NCI-H526 (cell line): ENCODE data around the gene PALLD.
"Not testable (repeated sequence)": the region's sequence is repeated elsewhere in the genome, so short reads cannot be mapped to it uniquely, and the experiment has no call there.

ENCODE experiments used
- DNase-seq, 2 experiments: peaks; one replicate each; lab custom pipeline; 2025; lab: John Stamatoyannopoulos, UW

PALLD gene

GRCh38 chr4:168796362-168797106 is 299.7 kb downstream of the PALLD start:
- peak in 1 of 2 experiments; percentile 25 for DNase-seq

- no peak for DNase-seq
These were observed 300.3 kb downstream of the PALLD start for GRCh38 chr4:168797194-168797593.

- DNase-seq: no peak
These were observed 301.0 kb downstream of the PALLD start for GRCh38 chr4:168797738-168798375.

- no peak for DNase-seq
These were observed 304.1 kb downstream of the PALLD start for GRCh38 chr4:168800926-168801325.

GRCh38 chr4:168802222-168802621 is 305.4 kb downstream of the PALLD start:
- no peak for DNase-seq

GRCh38 chr4:168803052-168803451 is 306.2 kb downstream of the PALLD start:
- not testable (repeated sequence) for DNase-seq

- no peak for DNase-seq
These were observed 306.9 kb downstream of the PALLD start for GRCh38 chr4:168803732-168804131.

- no peak for DNase-seq
These were observed 307.3 kb downstream of the PALLD start for GRCh38 chr4:168804146-168804545.

GRCh38 chr4:168805341-168805740 is 308.5 kb downstream of the PALLD start:
- no peak for DNase-seq

- DNase-seq: not testable (repeated sequence)
These were observed 309.4 kb downstream of the PALLD start for GRCh38 chr4:168806247-168806646.

- peak in 1 of 2 experiments; percentile 17 for DNase-seq
These were observed 314.4 kb downstream of the PALLD start for GRCh38 chr4:168811207-168811606.

GRCh38 chr4:168811786-168812651 is 315.2 kb downstream of the PALLD start:
- peak in 1 of 2 experiments; percentile 10 for DNase-seq

GRCh38 chr4:168812806-168813205 is 316.0 kb downstream of the PALLD start:
- DNase-seq: no peak

GRCh38 chr4:168813890-168814289 is 317.0 kb downstream of the PALLD start:
- no peak for DNase-seq

GRCh38 chr4:168815379-168816345 is 318.8 kb downstream of the PALLD start:
- peak in 1 of 2 experiments; percentile 15 for DNase-seq

GRCh38 chr4:168817370-168817769 is 320.5 kb downstream of the PALLD start:
- no peak for DNase-seq

- no peak for DNase-seq
These were observed 325.6 kb downstream of the PALLD start for GRCh38 chr4:168822481-168822880.

GRCh38 chr4:168825975-168826374 is 329.1 kb downstream of the PALLD start:
- DNase-seq: no peak

- no peak for DNase-seq
These were observed 329.8 kb downstream of the PALLD start for GRCh38 chr4:168826620-168827019.

GRCh38 chr4:168830777-168831512 is 334.1 kb downstream of the PALLD start:
- no peak for DNase-seq

- DNase-seq: no peak
These were observed 334.7 kb downstream of the PALLD start for GRCh38 chr4:168831585-168831918.
